Epidermal melanocyte (primary cell): ENCODE measurements around the gene CARD11.
"Not testable (repeated sequence)": the region's sequence is repeated elsewhere in the genome, so short reads cannot be mapped to it uniquely, and the experiment has no call there.

Experiments used
- DNase-seq: peaks from one replicate; pipeline ENCODE4 v3.0.0; 2011; ENCODE audit warnings: low spot score; ENCODE audit not compliant: insufficient read length

The CARD11 gene

DNA sequence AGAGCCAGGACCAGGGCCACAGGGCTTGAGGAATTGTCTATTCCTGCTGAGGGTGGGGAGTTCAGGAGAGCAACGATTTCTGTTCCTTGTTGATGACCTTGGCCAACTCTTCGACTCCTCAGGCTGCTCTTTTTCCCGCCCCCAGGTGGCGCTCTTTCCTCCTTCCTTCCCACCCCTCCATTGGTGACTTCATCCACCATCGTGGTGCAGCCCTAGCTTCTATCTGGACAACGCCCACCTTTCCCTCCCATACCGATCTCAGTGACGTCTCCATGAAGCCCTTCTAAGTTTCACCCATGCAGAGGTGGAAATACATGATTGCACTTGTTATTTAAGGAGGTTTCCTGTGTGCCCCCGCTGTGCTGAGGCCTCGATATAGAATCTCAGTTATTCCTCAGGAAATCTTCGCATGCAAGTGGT, 22.1 kb upstream of the CARD11 start:
- DNase-seq = no peak

- no peak for DNase-seq
These were observed 20.4 kb upstream of the CARD11 start for GRCh38 chr7:3064067-3064466.

- no peak for DNase-seq
These were observed 19.5 kb upstream of the CARD11 start for GRCh38 chr7:3063016-3063753.

DNA sequence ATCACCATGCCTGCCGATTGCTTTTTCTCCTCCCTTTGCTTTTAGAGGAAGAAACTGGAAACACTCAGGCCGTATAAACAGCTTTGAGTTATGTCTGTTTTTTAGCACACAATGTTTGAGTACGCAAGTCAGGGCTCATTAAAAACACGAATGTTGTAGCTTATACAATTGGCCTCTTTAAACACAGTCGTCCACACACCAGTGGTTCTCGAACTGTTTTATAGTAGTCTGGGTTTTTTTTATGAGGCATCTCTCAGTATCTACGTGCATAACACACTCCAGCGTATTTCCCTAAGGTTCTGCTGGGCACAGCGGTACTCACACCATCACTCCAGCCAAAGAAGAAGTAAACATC, 13.4 kb upstream of the CARD11 start:
- DNase-seq = peak; percentile 8

- no peak for DNase-seq
These were observed 12.8 kb upstream of the CARD11 start for GRCh38 chr7:3056234-3057065.

DNA sequence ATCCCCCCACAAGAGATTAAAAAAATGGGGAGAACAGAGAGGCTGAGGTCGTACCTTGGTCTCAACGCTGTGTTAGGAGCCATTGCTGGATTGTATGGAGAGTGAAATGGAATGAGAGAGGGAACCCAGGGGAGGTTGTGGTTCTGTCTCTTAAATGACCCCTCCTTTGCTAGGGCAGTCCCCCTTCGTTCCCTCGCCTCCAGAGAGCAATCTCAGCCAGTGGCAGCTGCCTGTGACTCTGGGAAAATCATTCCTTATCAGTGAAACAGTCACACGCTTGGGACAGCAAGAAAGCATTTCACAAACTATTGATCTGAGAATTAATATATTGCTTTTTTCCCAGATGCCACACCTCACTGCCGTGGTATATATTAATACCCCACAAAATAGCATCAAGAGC, 12.0 kb upstream of the CARD11 start:
- DNase-seq = peak; percentile 11

DNA sequence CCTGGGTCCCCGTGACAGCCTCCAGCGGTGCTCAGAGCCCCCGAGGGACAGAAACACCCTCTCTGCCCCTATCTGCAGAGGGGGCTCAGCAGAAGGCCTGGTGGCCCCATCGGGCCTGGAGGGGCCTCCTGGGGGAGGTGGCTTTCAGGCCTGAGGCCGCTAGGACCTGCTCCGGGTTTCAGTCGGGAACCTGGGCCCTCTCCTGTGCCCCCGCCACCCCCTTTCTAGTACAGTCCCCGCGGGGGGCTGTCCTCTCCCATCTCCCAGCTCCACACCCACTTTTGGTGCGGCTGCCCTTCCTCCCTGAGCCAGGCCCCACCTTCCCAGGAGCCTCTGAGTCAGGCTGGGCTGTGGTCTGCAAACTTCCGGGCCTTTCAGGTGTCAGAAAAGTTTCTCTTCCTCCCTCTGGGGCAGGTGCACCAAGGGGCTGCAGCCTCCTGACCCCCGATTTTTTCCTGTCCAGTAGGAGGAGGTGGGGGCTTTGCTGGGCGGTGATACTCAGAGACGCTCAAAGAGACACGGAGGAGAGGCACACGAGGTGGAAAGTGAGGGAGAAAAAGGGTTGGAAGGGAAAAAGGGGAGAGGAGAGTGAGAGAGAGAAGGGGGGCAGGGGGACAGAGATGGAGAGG, 692 bp downstream of the CARD11 start:
- no peak for DNase-seq

DNA sequence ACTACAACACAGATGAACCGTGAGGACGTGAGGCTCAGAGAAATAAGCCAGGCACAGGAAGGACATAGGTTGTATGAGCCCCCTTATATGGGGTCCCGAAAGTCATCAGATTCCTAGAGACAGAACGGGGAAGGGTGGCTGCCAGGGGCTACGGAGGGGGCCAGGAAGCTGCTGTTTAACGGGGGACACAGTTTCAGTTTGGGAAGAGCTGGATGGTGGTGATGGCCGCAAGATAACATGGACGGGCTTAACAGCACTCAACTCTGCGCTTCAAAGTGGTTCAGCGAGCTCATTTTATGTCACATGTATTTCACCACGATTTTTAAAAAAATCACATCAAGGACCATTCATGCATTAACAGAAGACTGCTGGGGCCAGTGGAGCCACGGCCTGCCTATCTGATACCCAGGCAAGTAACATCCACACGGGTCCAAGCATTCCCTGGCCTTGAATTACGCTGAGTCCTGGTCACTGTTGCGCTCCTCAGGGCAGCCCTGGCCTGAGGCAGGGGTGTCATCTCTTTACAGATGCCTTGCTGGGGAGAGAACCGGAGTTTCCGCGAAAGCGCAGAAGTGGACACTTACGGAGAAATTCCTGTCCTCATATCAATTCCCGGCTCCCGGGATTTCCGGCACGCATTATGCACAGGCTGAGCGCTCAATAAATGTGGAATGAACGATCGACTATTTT, 1.5 kb downstream of the CARD11 start:
- no peak for DNase-seq

- DNase-seq = no peak
These were observed 3.9 kb downstream of the CARD11 start for GRCh38 chr7:3039787-3040186.

DNA sequence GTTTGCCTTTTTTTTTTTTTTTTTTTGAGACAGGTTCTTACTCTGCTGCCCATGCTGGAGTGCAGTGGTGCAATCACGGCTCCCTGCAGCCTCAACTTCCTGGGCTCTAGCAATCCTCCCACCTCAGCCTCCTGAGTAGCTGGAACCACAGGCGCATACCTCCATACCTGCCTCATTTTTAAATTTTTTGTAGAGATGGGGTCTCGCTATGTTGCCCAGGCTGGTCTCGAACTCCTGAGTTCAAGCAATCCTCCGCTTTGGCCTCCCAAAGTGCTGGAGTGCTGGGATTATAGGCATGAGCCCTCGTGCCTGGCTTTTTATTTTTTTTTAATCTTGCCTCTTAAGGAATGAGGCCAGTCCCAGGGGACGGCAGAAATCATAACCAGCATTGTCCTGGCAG, 5.7 kb downstream of the CARD11 start:
- not testable (repeated sequence) for DNase-seq

- DNase-seq = no peak
These were observed 6.4 kb downstream of the CARD11 start for GRCh38 chr7:3037259-3037658.

DNA sequence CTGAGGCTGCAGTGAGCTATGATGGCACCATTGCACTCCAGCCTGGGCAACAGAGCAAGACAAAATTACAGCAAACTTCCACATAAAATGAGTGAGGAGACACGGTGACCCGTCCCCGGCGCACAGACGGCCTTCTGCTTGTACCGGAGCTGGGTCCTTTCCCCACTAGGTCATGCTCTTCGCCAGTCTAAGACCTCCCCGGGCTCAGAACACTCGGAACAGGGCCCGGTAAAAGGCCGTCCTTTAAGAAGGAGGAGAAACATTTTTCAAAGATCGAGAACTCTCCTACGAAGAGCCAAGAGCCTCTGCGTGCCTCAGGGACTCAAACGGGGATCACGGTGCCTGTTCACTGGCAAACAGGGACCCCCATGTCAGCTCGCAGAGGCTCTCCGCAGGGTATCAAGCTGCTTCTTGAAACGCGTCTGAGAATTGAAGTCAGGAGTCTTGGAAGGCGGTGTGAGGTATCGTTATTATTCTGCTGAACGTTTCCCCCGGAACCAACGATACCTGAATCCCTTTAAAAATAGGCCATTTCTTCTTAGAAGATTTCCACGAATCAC, 9.0 kb downstream of the CARD11 start:
- DNase-seq = no peak

DNA sequence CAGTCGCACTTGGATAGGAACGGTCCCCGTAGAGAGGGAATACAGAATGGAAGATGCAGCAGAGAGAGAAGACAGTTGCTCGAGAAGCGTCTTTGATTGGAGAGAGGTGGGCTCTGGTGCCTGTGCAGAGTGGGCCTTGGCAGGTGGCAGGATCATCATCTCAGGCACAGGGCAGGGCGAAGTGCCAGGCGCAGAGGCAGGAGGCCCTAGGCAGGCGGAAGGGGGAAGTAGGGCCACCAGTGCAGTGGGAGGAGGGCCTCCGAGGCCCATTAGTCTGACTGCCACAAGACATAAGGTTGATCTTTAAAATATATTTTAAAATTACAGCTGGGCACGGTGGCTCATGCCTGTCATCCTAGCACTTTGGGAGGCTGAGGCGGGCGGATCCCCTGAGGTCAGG, 10.1 kb downstream of the CARD11 start:
- no peak for DNase-seq

GRCh38 chr7:3033136-3033535, 10.5 kb downstream of the CARD11 start:
- no peak for DNase-seq

DNA sequence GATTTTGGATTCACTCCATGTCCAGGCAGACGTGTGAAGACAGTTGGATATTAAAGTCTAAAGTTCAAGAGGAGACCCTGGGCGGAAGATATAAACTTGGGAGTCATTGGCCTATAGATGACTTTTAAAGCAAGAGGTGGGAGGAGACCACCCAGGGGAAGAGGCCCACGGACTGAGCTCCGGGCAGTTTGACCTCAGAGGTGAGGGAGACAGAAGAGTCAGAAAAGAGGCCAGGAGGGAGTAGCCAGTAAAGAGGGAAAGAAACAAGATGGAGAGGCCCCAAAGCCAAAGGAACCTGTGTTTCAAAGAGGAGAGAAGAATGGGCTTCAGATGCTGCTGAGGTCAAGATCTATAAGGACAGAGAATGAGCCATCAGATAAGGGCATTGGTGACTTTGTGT, 11.4 kb downstream of the CARD11 start:
- DNase-seq = no peak

- DNase-seq = no peak
These were observed 14.5 kb downstream of the CARD11 start for GRCh38 chr7:3029138-3029537.

- DNase-seq = no peak
These were observed 14.9 kb downstream of the CARD11 start for GRCh38 chr7:3028758-3029093.

- DNase-seq = no peak
These were observed 15.5 kb downstream of the CARD11 start for GRCh38 chr7:3028071-3028757.

DNA sequence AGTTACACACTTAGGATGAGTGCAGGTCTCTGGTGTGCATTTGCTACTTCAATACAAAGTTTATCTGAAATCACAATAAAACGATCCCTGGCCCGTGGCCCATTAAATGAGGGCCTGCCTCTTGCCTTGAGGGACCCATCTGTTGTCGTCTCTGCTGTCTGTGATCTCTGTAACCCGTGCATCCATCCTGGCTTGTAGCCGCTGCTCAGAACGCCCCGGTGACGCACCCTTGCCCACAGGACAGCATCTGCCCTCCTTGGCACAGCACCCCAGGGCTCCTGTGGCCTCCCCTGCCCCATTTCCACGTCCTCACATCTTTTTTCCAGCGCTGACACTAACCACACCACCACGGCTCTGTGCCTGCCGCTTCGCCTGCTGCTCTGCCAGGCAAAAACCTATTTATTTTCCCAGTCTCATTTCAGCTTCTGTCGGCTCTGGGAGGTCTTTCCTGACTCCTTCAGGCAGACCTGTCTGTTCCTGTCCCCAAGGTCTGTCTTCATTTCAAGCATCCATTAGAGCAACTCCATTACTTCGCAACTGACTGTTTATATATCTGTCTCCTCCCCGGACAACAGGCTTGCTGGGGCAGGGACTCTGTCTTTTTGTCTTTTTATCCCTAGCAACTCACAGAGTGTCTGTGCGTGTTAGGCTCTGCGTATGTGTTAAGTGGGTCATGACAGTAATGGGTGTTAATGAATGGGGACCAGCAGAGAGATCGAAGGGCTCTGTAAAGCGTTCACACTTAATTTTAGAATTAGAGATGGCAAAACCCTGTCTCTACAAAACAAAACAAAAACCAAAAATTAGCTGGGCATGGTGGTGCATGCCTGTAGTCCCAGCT, 16.4 kb downstream of the CARD11 start:
- DNase-seq = no peak

GRCh38 chr7:3025616-3026015, 18.1 kb downstream of the CARD11 start:
- DNase-seq = no peak
